HFF-Myc (cell line): ENCODE results near the gene PPARA.
"Not testable (repeated sequence)": the region's sequence is repeated elsewhere in the genome, so short reads cannot be mapped to it uniquely, and the experiment has no call there.

Source experiments
- DNase-seq: peaks from one replicate; pipeline ENCODE4 v3.0.0-alpha.2; 2011; ENCODE audit warnings: low read depth; ENCODE audit errors: extremely low read depth
- H3K4me3 ChIP-seq: replicated peaks from 2 replicates; pipeline ENCODE4 v1.5.1; 2011; ENCODE audit warnings: low read depth, mild to moderate bottlenecking, control low read depth, low read length
- TF ChIP-seq, protein P1 (sequence below): IDR thresholded peaks from 2 replicates; pipeline ENCODE4 v1.5.1; 2012; ENCODE audit warnings: mild to moderate bottlenecking, low read depth, low read length, control low read depth; ENCODE audit errors: missing control alignments

Gene PPARA

DNA sequence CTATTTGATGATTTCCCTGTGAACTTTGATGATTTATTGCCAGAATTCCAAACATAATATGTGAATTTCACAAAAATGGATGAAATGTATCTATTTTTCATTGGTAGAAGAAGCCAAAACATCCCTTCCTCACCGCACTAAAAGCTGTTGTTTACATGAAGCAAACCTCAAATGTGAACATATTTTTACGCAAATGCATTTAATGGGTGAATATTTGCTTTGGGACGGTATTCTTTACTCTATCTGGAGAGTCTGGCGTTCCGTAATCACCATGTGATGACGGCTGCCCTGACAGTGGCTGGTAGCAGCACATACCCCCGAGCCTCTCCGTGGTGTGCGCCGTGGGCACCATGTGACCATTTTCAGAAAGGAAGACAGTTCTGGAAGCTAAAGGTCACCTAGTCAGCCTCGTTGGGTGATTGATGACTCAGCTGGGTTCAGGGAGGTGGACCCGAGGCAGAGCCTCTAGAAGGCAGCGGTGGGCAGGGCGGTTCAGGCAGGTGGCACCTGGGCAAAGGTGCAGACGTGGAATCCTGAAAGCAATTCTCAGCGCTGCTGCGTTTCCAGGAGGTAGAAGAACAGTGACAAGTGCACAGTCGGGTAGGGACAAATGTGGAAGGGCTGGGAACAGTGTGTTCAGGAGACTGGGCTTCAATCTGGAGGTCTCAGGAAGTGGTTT, 45.3 kb downstream of the PPARA start:
- TF ChIP-seq, protein P1, sequence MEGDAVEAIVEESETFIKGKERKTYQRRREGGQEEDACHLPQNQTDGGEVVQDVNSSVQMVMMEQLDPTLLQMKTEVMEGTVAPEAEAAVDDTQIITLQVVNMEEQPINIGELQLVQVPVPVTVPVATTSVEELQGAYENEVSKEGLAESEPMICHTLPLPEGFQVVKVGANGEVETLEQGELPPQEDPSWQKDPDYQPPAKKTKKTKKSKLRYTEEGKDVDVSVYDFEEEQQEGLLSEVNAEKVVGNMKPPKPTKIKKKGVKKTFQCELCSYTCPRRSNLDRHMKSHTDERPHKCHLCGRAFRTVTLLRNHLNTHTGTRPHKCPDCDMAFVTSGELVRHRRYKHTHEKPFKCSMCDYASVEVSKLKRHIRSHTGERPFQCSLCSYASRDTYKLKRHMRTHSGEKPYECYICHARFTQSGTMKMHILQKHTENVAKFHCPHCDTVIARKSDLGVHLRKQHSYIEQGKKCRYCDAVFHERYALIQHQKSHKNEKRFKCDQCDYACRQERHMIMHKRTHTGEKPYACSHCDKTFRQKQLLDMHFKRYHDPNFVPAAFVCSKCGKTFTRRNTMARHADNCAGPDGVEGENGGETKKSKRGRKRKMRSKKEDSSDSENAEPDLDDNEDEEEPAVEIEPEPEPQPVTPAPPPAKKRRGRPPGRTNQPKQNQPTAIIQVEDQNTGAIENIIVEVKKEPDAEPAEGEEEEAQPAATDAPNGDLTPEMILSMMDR = no peak
- no peak for DNase-seq
- H3K4me3 ChIP-seq = no peak overlapping the region

DNA sequence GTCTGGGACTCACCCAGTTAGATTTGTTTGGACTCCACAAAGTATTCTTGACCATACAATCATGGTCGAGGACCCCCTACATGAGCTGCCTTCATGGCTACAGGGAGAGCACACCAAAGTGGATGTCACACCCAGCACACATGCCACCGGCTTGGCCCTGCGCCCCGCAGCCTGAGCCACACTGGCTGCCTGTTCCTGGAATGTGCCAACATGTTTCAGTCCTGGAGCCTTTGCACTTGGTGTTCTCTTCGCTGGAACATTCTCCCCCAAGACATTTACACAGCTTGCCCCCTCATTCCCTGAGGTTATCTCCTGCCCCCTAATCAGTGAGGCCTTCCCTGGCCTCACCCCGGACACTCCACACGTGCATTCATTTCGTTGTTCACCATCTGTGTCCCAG, 46.0 kb downstream of the PPARA start:
- DNase-seq = no peak
- TF ChIP-seq, protein P1 = no peak
- H3K4me3 ChIP-seq = no peak overlapping the region

DNA sequence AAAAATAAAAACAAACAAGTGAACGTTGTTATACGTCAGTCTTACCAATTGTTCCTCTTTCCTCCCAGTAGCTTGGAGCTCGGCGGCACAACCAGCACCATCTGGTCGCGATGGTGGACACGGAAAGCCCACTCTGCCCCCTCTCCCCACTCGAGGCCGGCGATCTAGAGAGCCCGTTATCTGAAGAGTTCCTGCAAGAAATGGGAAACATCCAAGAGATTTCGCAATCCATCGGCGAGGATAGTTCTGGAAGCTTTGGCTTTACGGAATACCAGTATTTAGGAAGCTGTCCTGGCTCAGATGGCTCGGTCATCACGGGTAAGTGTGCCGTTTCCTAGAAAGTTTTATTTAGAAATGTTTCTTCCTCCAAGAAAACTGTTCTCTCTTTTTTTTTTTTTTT, 47.9 kb downstream of the PPARA start:
- no peak for DNase-seq
- no peak overlapping the region for H3K4me3 ChIP-seq
- TF ChIP-seq, protein P1 = no peak

DNA sequence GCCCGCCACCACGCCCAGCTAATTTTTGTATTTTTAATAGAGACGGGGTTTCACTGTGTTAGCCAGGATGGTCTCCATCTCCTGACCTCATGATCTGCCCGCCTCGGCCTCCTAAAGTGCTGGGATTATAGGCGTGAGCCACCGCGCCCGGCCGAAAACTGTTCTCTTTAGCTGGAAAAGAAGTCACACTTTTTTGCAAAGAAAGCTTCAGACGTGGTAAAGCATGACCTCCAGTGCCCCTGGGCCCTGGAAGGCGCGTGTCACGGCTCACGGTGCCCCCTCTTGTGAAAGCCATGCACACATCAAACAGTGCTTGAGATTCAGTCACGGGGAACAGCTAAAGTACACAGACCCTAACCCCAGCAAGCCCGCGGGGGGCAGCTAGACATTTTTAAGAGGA, 48.5 kb downstream of the PPARA start:
- H3K4me3 ChIP-seq, DNase-seq: not testable (repeated sequence)

DNA sequence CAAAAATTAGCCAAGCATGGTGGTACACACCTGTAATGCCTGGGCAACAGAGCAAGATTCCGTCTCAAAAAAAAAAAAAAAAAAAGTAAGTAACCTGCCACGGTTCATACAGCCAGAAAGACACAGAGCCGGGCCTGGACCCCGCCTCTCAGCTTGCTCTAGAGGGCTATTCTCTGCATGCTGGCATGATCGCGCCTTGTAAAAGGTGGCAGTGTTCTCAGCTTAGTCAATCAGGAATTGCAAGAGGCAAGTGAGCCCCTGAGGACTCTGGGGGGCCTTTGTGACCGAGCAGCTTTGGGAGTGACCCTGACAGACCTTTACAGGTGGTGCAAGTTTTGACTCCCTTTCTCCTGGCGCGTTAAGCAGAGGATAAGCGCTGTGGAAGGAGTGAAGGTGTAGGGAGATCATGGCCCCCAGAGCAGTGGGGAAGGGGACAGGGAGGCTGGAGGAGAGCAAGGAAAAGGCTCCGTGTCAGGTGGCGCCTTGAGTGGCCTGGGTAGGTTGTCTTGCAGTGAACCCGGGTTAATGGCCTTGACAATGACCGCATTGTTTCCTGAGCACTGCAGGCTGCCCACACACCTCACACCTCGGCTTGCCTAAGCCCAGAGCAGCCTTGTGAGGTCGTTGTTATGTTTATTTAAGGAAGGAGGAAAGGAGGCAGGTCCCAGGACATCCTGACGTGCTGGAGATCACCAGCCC, 50.9 kb downstream of the PPARA start:
- no peak overlapping the region for H3K4me3 ChIP-seq
- TF ChIP-seq, protein P1 = no peak
- DNase-seq = no peak

DNA sequence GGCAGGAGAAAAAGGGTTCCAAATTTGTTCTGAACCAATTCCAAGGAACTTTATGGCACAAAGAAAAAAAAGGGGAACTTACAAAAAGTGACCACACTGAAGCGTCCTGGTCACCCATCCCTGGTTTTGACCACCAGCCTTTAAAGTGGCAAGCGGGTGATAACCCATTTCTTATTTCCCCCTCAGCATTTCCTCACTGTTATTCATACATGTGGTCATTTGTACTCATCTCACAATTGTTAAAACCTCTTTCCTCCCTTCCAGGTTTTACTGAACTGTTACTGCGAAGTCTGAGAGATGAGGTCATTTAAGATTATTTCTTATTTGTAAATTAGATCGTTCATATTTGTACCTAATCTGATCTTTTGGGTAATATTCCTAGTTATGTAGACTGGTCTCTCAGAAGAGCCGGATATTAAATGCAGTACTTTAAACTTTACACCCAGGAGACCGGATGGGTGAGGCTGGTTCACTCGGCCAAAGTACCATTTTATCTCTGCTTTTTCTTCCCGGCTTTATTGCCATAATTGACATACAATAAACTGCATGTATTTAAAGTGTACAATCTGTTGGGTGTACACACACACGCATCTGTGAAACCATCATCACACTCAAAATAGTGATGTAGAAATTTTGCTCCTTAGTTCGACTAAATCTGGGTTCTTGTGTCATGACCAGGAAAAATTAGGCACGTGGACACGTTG, 52.7 kb downstream of the PPARA start:
- DNase-seq = no peak
- TF ChIP-seq, protein P1 = no peak
- H3K4me3 ChIP-seq = no peak overlapping the region

DNA sequence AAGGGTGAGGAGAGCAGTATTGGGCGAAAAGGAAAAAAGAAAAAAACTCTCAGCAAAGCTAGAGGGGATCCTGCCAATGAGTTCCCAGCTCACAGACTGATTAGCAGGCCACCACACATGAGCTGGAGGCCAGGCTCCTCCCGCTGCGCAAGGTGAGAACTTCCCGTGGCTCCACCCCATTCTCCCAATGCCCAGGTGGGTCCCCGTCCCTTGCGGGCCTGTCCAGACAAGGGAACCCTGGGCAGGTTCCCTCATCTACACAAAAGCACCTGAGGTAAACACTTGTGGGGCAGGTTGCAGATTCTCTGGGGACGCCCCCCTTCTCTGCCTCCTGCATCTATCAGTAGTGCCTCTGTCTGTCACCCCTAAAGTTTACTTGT, 53.3 kb downstream of the PPARA start:
- TF ChIP-seq, protein P1 = no peak
- DNase-seq = no peak
- no peak overlapping the region for H3K4me3 ChIP-seq
